ENCODE measurements around the gene GASK1A.

The GASK1A gene

GRCh38 chr3:42979044-42979972 lies at the start of gene GASK1A:
TSS of gene GASK1A (plus strand) at chr3:42979311. CDS start at chr3:42979643, 332 bp downstream.
- Mint-ChIP-seq H3K4me3 (no peak within 1 kb of the TSS), H3K27me3 (ENCODE audit: low read depth) (peaks cover 51% of the 10 kb centered on the region), H3K36me3 (ENCODE audit: low read depth) (peaks cover 1% of the 10 kb centered on the region), H3K27ac (no peak within 1 kb of the TSS), H3K9me3 (peaks cover 18% of the 10 kb centered on the region), H3K4me1 (ENCODE audit: low read depth) (peaks cover 5% of the 10 kb centered on the region)

GRCh38 chr3:42934111-42934510 lies 45.0 kb upstream of the GASK1A start:
- no peak overlapping the region for H3K4me3 Mint-ChIP-seq

GRCh38 chr3:42934910-42935309 lies 44.2 kb upstream of the GASK1A start:
- Mint-ChIP-seq H3K27me3 (ENCODE audit: low read depth) (peaks cover 4% of the 10 kb centered on the region), H3K4me3 (no peak overlapping the region), H3K4me1 (ENCODE audit: low read depth) (peaks cover 5% of the 10 kb centered on the region)

More at GRCh38 chr3:42934111-42934510, 45.0 kb upstream of the GASK1A start:
- Mint-ChIP-seq H3K27me3 (ENCODE audit: low read depth) (peaks cover 4% of the 10 kb centered on the region), H3K9me3 (peaks cover 4% of the 10 kb centered on the region), H3K27ac (no peak overlapping the region), H3K4me1 (ENCODE audit: low read depth) (peaks cover 5% of the 10 kb centered on the region), H3K36me3 (ENCODE audit: low read depth) (no peaks in the 10 kb centered on the region)

GRCh38 chr3:42935472-42935871 lies 43.6 kb upstream of the GASK1A start:
- Mint-ChIP-seq H3K36me3 (ENCODE audit: low read depth) (no peaks in the 10 kb centered on the region), H3K27me3 (ENCODE audit: low read depth) (peaks cover 4% of the 10 kb centered on the region), H3K9me3 (peaks cover 4% of the 10 kb centered on the region), H3K4me1 (ENCODE audit: low read depth) (peaks cover 5% of the 10 kb centered on the region), H3K4me3 (no peak overlapping the region), H3K27ac (no peak overlapping the region)

More at GRCh38 chr3:42934910-42935309, 44.2 kb upstream of the GASK1A start:
- no peaks in the 10 kb centered on the region for H3K36me3 Mint-ChIP-seq (ENCODE audit: low read depth)
- H3K27ac Mint-ChIP-seq = no peak overlapping the region
- H3K9me3 Mint-ChIP-seq = peaks cover 4% of the 10 kb centered on the region

GRCh38 chr3:42936157-42936981 lies 42.7 kb upstream of the GASK1A start:
- no peaks in the 10 kb centered on the region for H3K27me3 Mint-ChIP-seq (ENCODE audit: low read depth)
- H3K36me3 Mint-ChIP-seq (ENCODE audit: low read depth) = no peaks in the 10 kb centered on the region
- H3K4me1 Mint-ChIP-seq (ENCODE audit: low read depth) = peaks cover 5% of the 10 kb centered on the region
- peaks cover 4% of the 10 kb centered on the region for H3K9me3 Mint-ChIP-seq
- H3K4me3 Mint-ChIP-seq = no peak overlapping the region
- no peak overlapping the region for H3K27ac Mint-ChIP-seq

GRCh38 chr3:42937334-42937733 lies 41.8 kb upstream of the GASK1A start:
- H3K9me3 Mint-ChIP-seq = peaks cover 4% of the 10 kb centered on the region
- no peaks in the 10 kb centered on the region for H3K36me3 Mint-ChIP-seq (ENCODE audit: low read depth)
- H3K27ac Mint-ChIP-seq = no peak overlapping the region
- no peaks in the 10 kb centered on the region for H3K27me3 Mint-ChIP-seq (ENCODE audit: low read depth)
- peaks cover 5% of the 10 kb centered on the region for H3K4me1 Mint-ChIP-seq (ENCODE audit: low read depth)
- no peak overlapping the region for H3K4me3 Mint-ChIP-seq

GRCh38 chr3:42942693-42943092 lies 36.4 kb upstream of the GASK1A start:
- Mint-ChIP-seq H3K27me3 (ENCODE audit: low read depth) (no peaks in the 10 kb centered on the region), H3K27ac (no peak overlapping the region), H3K4me1 (ENCODE audit: low read depth) (peaks cover 2% of the 10 kb centered on the region), H3K9me3 (no peaks in the 10 kb centered on the region), H3K4me3 (no peak overlapping the region), H3K36me3 (ENCODE audit: low read depth) (no peaks in the 10 kb centered on the region)

GRCh38 chr3:42946050-42946449 lies 33.1 kb upstream of the GASK1A start:
- peaks cover 2% of the 10 kb centered on the region for H3K4me1 Mint-ChIP-seq (ENCODE audit: low read depth)
- no peaks in the 10 kb centered on the region for H3K27me3 Mint-ChIP-seq (ENCODE audit: low read depth)
- H3K9me3 Mint-ChIP-seq = no peaks in the 10 kb centered on the region
- H3K36me3 Mint-ChIP-seq (ENCODE audit: low read depth) = no peaks in the 10 kb centered on the region
- no peak overlapping the region for H3K4me3 Mint-ChIP-seq
- H3K27ac Mint-ChIP-seq = no peak overlapping the region

GRCh38 chr3:42957573-42957972 lies 21.5 kb upstream of the GASK1A start:
- peaks cover 4% of the 10 kb centered on the region for H3K27me3 Mint-ChIP-seq (ENCODE audit: low read depth)
- no peak overlapping the region for H3K4me3 Mint-ChIP-seq
- peaks cover 4% of the 10 kb centered on the region for H3K9me3 Mint-ChIP-seq
- no peak overlapping the region for H3K27ac Mint-ChIP-seq
- H3K36me3 Mint-ChIP-seq (ENCODE audit: low read depth) = no peaks in the 10 kb centered on the region
- no peaks in the 10 kb centered on the region for H3K4me1 Mint-ChIP-seq (ENCODE audit: low read depth)

GRCh38 chr3:42960282-42960681 lies 18.8 kb upstream of the GASK1A start:
- Mint-ChIP-seq H3K27ac (no peak overlapping the region), H3K4me1 (ENCODE audit: low read depth) (no peaks in the 10 kb centered on the region), H3K27me3 (ENCODE audit: low read depth) (peaks cover 8% of the 10 kb centered on the region), H3K4me3 (no peak overlapping the region), H3K36me3 (ENCODE audit: low read depth) (no peaks in the 10 kb centered on the region), H3K9me3 (peaks cover 4% of the 10 kb centered on the region)

GRCh38 chr3:42960786-42961185 lies 18.3 kb upstream of the GASK1A start:
- Mint-ChIP-seq H3K4me1 (ENCODE audit: low read depth) (no peaks in the 10 kb centered on the region), H3K27me3 (ENCODE audit: low read depth) (peaks cover 8% of the 10 kb centered on the region), H3K4me3 (no peak overlapping the region), H3K27ac (no peak overlapping the region), H3K9me3 (peaks cover 4% of the 10 kb centered on the region), H3K36me3 (ENCODE audit: low read depth) (no peaks in the 10 kb centered on the region)

- H3K36me3 Mint-ChIP-seq (ENCODE audit: low read depth) = no peaks in the 10 kb centered on the region
- no peak overlapping the region for H3K27ac Mint-ChIP-seq
- H3K4me3 Mint-ChIP-seq = no peak overlapping the region
- H3K4me1 Mint-ChIP-seq (ENCODE audit: low read depth) = no peaks in the 10 kb centered on the region
- H3K27me3 Mint-ChIP-seq (ENCODE audit: low read depth) = peaks cover 8% of the 10 kb centered on the region
- no peaks in the 10 kb centered on the region for H3K9me3 Mint-ChIP-seq
Measured at GRCh38 chr3:42961633-42962032, 17.5 kb upstream of the GASK1A start.

- H3K27ac Mint-ChIP-seq = no peak overlapping the region
- no peaks in the 10 kb centered on the region for H3K36me3 Mint-ChIP-seq (ENCODE audit: low read depth)
- no peak overlapping the region for H3K4me3 Mint-ChIP-seq
- H3K27me3 Mint-ChIP-seq (ENCODE audit: low read depth) = peaks cover 8% of the 10 kb centered on the region
- no peaks in the 10 kb centered on the region for H3K4me1 Mint-ChIP-seq (ENCODE audit: low read depth)
- H3K9me3 Mint-ChIP-seq = no peaks in the 10 kb centered on the region
Measured at GRCh38 chr3:42963269-42963668, 15.8 kb upstream of the GASK1A start.

GRCh38 chr3:42964266-42964665 lies 14.8 kb upstream of the GASK1A start:
- Mint-ChIP-seq H3K9me3 (no peaks in the 10 kb centered on the region), H3K27ac (no peak overlapping the region), H3K4me3 (no peak overlapping the region), H3K27me3 (ENCODE audit: low read depth) (peaks cover 8% of the 10 kb centered on the region), H3K36me3 (ENCODE audit: low read depth) (no peaks in the 10 kb centered on the region), H3K4me1 (ENCODE audit: low read depth) (no peaks in the 10 kb centered on the region)

Measured in T-helper 1 cell treated with Interleukin-12 subunit alpha and Interleukin-12 subunit beta and Interleukin-4 antibody, amounts not matched to agents 30 μg/mL and 1 μg/mL, for 36 hours (primary cell).